Ascending aorta (tissue), 2 donors: ENCODE measurements around the gene MAFG. TPM values are rescaled to one million over a fixed set of nuclear protein-coding genes. Genes with fewer than 3 reads are reported as not detected.
A peak's percentile ranks its signal among the peaks of the same experiment; 100 is the strongest.

ENCODE experiments used
- DNase-seq, 2 donors: peaks; one replicate each; pipeline ENCODE4 v3.0.0-alpha.2; 2019; ENCODE audit warnings: low spot score in 2 of 2
- H3K27ac ChIP-seq, 2 donors: fragments of 200-600 bp; sonication (generic); one replicate each; pipeline ENCODE4 v1.5.1; 2016 to 2017; ENCODE audit warnings: mild to moderate bottlenecking in 1 of 2
- H3K27me3 ChIP-seq: fragments of 200-600 bp; sonication (generic); one replicate; pipeline ENCODE4 v1.5.1; 2017
- H3K36me3 ChIP-seq, 2 donors: fragments of 200-600 bp; sonication (generic); one replicate each; pipeline ENCODE4 v1.5.1; 2016
- H3K4me1 ChIP-seq, 2 donors: fragments of 200-600 bp; sonication (generic); one replicate each; pipeline ENCODE4 v1.5.1; 2016 to 2017; ENCODE audit warnings: mild to moderate bottlenecking in 1 of 2
- H3K4me3 ChIP-seq, 2 donors: fragments of 200-600 bp; sonication (generic); one replicate each; pipeline ENCODE4 v1.5.1; 2016 to 2017; ENCODE audit warnings: mild to moderate bottlenecking in 1 of 2
- H3K9me3 ChIP-seq, 2 donors: fragments of 200-600 bp; sonication (generic); one replicate each; pipeline ENCODE4 v1.5.1; 2016
- CTCF ChIP-seq, 3 experiments: fragments of 200-600 bp in 2 of 3; fragments of 450-650 bp in 1 of 3; sonication (generic) in 2 of 3; IDR thresholded peaks; one replicate each; pipeline ENCODE4 v1.5.1; 2016 to 2019; ENCODE audit warnings: antibody characterized with exemption in 3 of 3, mild to moderate bottlenecking in 1 of 3, moderate library complexity in 1 of 3
- intact Hi-C: fragments of 100-400 bp; cut with DNase I; formaldehyde crosslinking; loops from one replicate; pipeline ENCODE4 v1.15.1; 2023
- total RNA-seq: library from RNA; depleted of rRNA; stranded (reverse); fragments of >200 nt; gene quantifications from one replicate; pipeline ENCODE4 v1.1.0, GENCODE V29; 2016

The MAFG gene
- total RNA-seq, 1 donor from 2014 or later, result 28.7 TPM

- no peak for DNase-seq
- H3K4me3 ChIP-seq, result peak overlapping the region in 1 of 2 donors; percentile 100
- H3K27me3 ChIP-seq, result no peaks in the 10 kb centered on the region
- H3K4me1 ChIP-seq, result peaks cover 11 to 18% of the 10 kb centered on the region in 2 donors
- no peak overlapping the region for H3K27ac ChIP-seq
- intact Hi-C loops, result no loop called here
- no peak for TF ChIP-seq CTCF (IDR thresholded peaks at IDR 0.05)
- peaks cover 31 to 50% of the 10 kb centered on the region in 2 donors for H3K36me3 ChIP-seq
- no peaks in the 10 kb centered on the region for H3K9me3 ChIP-seq
These were observed 11.1 kb downstream of the MAFG start for GRCh38 chr17:81916234-81917001.

GRCh38 chr17:81915331-81915730 is 12.2 kb downstream of the MAFG start:
- Histone ChIP-seq H3K36me3 (peaks cover 27 to 40% of the 10 kb centered on the region in 2 donors), H3K27ac (no peak overlapping the region), H3K27me3 (no peaks in the 10 kb centered on the region), H3K4me3 (no peak overlapping the region), H3K4me1 (peaks cover 11 to 16% of the 10 kb centered on the region in 2 donors), H3K9me3 (no peaks in the 10 kb centered on the region)
- DNase-seq, result no peak
- no peak for TF ChIP-seq CTCF (IDR thresholded peaks at IDR 0.05)
- intact Hi-C loops, result no loop called here

GRCh38 chr17:81914103-81914850 is 13.3 kb downstream of the MAFG start:
- Histone ChIP-seq H3K36me3 (peaks cover 22 to 37% of the 10 kb centered on the region in 2 donors), H3K27ac (no peak overlapping the region), H3K4me3 (no peak overlapping the region), H3K9me3 (no peaks in the 10 kb centered on the region), H3K4me1 (peaks cover 13 to 23% of the 10 kb centered on the region in 2 donors), H3K27me3 (no peaks in the 10 kb centered on the region)
- intact Hi-C loops, result loop anchor here (5.0 kb wide), 1 partner anchor 108 kb away; the partner anchor contains the start of genes CENPX and LRRC45
- TF ChIP-seq CTCF (IDR thresholded peaks at IDR 0.05), result no peak
- DNase-seq, result no peak

- intact Hi-C loops, result loop anchor here (5.0 kb wide), 1 partner anchor 109 kb away; the partner anchor contains the start of genes CENPX and LRRC45
- TF ChIP-seq CTCF (IDR thresholded peaks at IDR 0.05), result no peak
These were observed 14.0 kb downstream of the MAFG start for GRCh38 chr17:81913394-81914102.

More at GRCh38 chr17:81913394-81914102, 14.0 kb downstream of the MAFG start:
- Histone ChIP-seq H3K36me3 (peaks cover 22 to 44% of the 10 kb centered on the region in 2 donors), H3K9me3 (no peaks in the 10 kb centered on the region), H3K4me3 (no peak overlapping the region), H3K27ac (no peak overlapping the region), H3K27me3 (no peaks in the 10 kb centered on the region), H3K4me1 (peaks cover 13 to 22% of the 10 kb centered on the region in 2 donors)
- DNase-seq, result no peak
